ENCODE measurements around the gene MYO9B.

- TF ChIP-seq CTCF (IDR thresholded peaks at IDR 0.05; ENCODE audit: poor library complexity) (no peak), EZH2 (IDR thresholded peaks at IDR 0.05; ENCODE audit: borderline replicate concordance) (no peak)
These were observed 19.8 kb downstream of the MYO9B start for GRCh38 chr19:17095141-17095919.

All from hepatocyte (in vitro differentiated cells).